ENCODE data around the gene GJC1. TPM values are rescaled to one million over a fixed set of nuclear protein-coding genes. Genes with fewer than 3 reads are reported as not detected.

Gene GJC1
- total RNA-seq, 1 donor from 2014 or later: 0.53 TPM

- Histone ChIP-seq H3K4me3 (ENCODE audit: low read depth, low read length) (no peak overlapping the region), H3K36me3 (ENCODE audit: control insufficient read depth, insufficient read depth, low read length) (peaks cover 31% of the 10 kb centered on the region), H3K27me3 (ENCODE audit: control insufficient read depth, insufficient read depth, low read length) (no peaks in the 10 kb centered on the region)
- no peak for FAIRE-seq
- peak; percentile 4 for DNase-seq (ENCODE audit: low read depth)
- TF ChIP-seq CTCF (IDR thresholded peaks at IDR 0.05; ENCODE audit: insufficient read depth, low read length, severe bottlenecking): no peak
These were observed 42.2 kb upstream of the GJC1 start for GRCh38 chr17:44872131-44872768.

- Histone ChIP-seq H3K4me3 (ENCODE audit: low read depth, low read length) (no peak overlapping the region), H3K27me3 (ENCODE audit: control insufficient read depth, insufficient read depth, low read length) (no peaks in the 10 kb centered on the region), H3K36me3 (ENCODE audit: control insufficient read depth, insufficient read depth, low read length) (peaks cover 31% of the 10 kb centered on the region)
- no peak for FAIRE-seq
- no peak for DNase-seq (ENCODE audit: low read depth)
- no peak for TF ChIP-seq CTCF (IDR thresholded peaks at IDR 0.05; ENCODE audit: insufficient read depth, low read length, severe bottlenecking)
These were observed 41.5 kb upstream of the GJC1 start for GRCh38 chr17:44871556-44871955.

- peaks cover 33% of the 10 kb centered on the region for H3K36me3 ChIP-seq (ENCODE audit: control insufficient read depth, insufficient read depth, low read length)
- H3K4me3 ChIP-seq (ENCODE audit: low read depth, low read length): no peak overlapping the region
- no peak for TF ChIP-seq CTCF (IDR thresholded peaks at IDR 0.05; ENCODE audit: insufficient read depth, low read length, severe bottlenecking)
- FAIRE-seq (no peak), DNase-seq (ENCODE audit: low read depth) (no peak)
- no peaks in the 10 kb centered on the region for H3K27me3 ChIP-seq (ENCODE audit: control insufficient read depth, insufficient read depth, low read length)
These were observed 37.8 kb upstream of the GJC1 start for GRCh38 chr17:44867841-44868240.

- FAIRE-seq: no peak
- Histone ChIP-seq H3K4me3 (ENCODE audit: low read depth, low read length) (no peak overlapping the region), H3K27me3 (ENCODE audit: control insufficient read depth, insufficient read depth, low read length) (no peaks in the 10 kb centered on the region), H3K36me3 (ENCODE audit: control insufficient read depth, insufficient read depth, low read length) (peaks cover 30% of the 10 kb centered on the region)
- no peak for DNase-seq (ENCODE audit: low read depth)
- no peak for TF ChIP-seq CTCF (IDR thresholded peaks at IDR 0.05; ENCODE audit: insufficient read depth, low read length, severe bottlenecking)
These were observed 35.8 kb upstream of the GJC1 start for GRCh38 chr17:44865931-44866330.

GRCh38 chr17:44865231-44865660, 35.2 kb upstream of the GJC1 start:
- Histone ChIP-seq H3K4me3 (ENCODE audit: low read depth, low read length) (no peak overlapping the region), H3K36me3 (ENCODE audit: control insufficient read depth, insufficient read depth, low read length) (peaks cover 32% of the 10 kb centered on the region), H3K27me3 (ENCODE audit: control insufficient read depth, insufficient read depth, low read length) (no peaks in the 10 kb centered on the region)
- DNase-seq (ENCODE audit: low read depth): peak; percentile 52
- no peak for FAIRE-seq
- peak; percentile 77 for TF ChIP-seq CTCF (IDR thresholded peaks at IDR 0.05; ENCODE audit: insufficient read depth, low read length, severe bottlenecking)

GRCh38 chr17:44864831-44865230, 34.7 kb upstream of the GJC1 start:
- peaks cover 34% of the 10 kb centered on the region for H3K36me3 ChIP-seq (ENCODE audit: control insufficient read depth, insufficient read depth, low read length)
- no peak for TF ChIP-seq CTCF (IDR thresholded peaks at IDR 0.05; ENCODE audit: insufficient read depth, low read length, severe bottlenecking)
- no peak overlapping the region for H3K4me3 ChIP-seq (ENCODE audit: low read depth, low read length)
- FAIRE-seq (no peak), DNase-seq (ENCODE audit: low read depth) (no peak)
- no peaks in the 10 kb centered on the region for H3K27me3 ChIP-seq (ENCODE audit: control insufficient read depth, insufficient read depth, low read length)

Data from bronchial epithelial cell (primary cell).